Superior temporal gyrus (tissue), 1 donor: ENCODE measurements around the gene SNPH.

Source experiments
- DNase-seq: peaks from one replicate; pipeline ENCODE4 v3.0.0-alpha.2; 2016; ENCODE audit errors: extremely low spot score

SNPH gene

DNA sequence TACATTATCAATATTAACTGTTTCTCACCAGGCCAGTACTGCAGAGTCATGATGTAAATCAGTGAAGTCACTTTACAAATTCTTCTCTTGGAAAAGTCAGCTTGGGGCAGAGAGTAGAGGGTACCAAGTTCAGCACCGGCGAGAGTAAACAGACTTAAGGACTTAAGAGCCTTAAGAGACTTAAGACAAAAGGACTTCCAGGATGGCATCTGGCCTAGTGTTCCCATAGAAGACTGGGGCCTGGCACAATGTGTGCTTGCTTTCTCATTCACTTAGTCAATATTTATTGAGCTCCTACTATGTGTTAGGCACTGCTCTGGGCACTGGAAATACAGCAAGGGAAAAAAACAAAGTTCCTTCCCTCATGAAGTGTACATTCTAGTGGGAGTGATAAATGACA is 1.4 kb upstream of the SNPH start:
- DNase-seq = no peak

- DNase-seq = no peak
Measured at GRCh38 chr20:1265226-1265915, 723 bp upstream of the SNPH start.

- no peak for DNase-seq
Measured at GRCh38 chr20:1265916-1266166, 253 bp upstream of the SNPH start.

DNA sequence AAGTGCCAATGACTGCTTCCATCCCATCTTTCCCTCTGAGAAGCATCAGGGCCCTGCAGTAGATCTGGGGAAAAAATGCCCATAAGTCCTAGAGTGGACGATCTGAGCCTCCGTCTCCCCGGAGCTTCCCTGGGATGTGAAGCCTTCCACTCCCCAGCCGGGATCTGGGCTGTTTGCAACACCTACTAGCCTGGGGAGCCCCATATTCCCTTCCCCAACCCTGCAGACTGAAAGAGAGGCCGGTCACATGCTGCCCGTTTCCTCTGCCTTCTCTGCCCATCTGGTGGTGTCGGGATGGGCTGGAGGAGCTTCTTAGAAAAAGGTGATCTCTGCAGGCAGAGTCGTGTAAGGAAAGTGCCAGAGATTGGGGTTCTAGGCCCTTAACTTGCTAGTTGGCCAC is 1.1 kb downstream of the SNPH start:
- DNase-seq = no peak

DNA sequence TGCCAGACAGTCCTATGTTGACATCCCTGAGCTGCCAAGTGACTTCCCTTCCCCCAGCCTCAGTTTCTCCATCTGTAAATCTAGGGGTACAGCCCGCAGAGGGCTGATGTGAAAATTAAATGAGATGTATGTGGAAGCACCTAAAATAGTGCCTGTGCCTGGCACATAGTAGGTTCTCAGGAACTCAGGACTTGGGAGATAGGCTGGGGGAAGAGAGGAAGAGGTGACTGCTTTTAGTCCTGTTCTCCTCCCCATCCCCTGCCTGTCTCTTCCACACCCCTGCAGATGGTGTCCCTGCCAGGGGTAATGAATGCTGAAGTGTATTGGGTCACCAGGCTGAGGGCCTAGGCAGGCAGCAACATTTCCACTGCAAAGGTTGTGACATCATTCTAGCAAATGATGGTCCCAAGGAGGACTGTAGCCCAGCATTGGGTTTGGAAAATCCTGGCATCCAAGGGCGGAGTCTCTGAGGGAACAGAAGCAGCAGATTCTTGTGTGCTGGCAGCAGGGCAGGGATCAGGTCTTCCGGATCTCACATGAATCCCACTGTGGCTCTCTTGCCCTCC is 1.8 kb downstream of the SNPH start:
- DNase-seq = no peak

DNA sequence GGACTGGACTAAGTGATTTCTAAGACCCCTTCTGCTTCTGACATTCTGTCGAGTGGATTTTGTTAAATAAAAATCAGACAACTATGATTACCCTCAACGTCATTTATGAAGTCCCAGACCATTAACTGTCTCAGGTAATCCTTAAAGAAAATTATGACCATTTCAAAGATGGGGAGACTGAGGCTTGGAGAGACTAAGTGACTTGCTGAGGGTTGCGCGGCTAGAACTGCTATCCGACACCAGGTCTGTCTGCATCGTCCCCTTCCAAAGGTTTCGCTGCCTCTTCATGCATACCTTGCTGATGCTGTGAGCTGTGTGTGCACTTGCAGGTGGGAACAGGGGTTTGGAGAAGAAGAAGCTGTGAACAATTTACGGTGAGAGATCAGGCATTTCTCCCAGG is 3.1 kb downstream of the SNPH start:
- no peak for DNase-seq

GRCh38 chr20:1269850-1270249 is 3.8 kb downstream of the SNPH start:
- DNase-seq = no peak

DNA sequence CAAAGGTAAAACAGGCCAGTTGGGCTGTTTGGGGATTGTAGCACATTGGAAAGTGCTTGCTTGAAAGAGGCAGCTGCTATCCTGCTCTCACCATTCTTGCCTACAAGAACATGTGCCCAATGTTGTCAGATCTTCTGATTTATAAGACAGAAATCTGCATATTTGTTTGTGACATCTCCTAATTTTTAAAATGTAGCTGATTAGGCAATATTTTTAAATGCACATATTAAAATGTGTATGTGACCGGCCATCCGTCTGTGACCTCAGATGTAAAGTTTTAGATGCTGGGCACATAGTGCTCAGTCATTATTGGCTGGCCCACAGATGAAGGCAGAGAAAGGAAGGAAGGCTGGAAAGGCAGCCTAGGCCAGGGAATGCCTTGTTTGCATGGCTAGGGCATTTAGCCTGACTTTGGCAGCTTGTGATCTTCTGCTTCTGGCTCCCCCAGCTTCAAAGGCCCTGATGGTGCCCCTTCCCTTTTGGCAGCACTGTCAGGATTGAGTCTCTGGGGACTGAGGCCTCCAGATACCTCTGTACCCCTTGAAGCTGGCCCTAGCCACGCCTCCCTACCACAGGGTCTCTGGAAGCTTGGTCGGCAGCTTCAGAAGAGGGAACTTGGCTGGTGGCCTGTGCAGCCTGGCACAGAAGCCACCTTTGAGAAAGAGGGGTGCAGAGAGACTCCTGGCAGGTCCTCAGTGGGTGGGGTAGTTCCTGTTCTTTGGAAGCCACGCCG is 6.4 kb downstream of the SNPH start:
- peak; percentile 13 for DNase-seq

DNA sequence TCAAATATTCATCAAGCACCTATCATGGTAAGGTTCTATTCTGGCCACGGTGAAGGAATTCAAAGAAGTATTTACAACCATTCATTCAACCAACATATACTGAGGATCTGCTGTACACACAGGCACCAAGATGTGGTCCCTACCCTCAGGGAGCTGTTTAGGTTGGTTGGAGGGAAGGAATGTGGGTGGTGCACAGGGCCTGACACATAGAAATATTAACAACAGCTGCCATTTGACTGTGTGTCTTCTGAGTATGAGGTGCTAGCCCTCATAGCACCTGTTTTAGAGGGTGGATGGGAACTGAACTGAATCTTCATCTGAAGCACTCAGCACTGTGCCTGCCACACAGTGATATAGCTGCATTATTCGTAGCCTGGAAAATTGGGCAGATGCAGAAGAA is 7.3 kb downstream of the SNPH start:
- DNase-seq = no peak

GRCh38 chr20:1274485-1275311 is 8.6 kb downstream of the SNPH start:
- peak; percentile 17 for DNase-seq

- no peak for DNase-seq
Measured at GRCh38 chr20:1275919-1276318, 9.8 kb downstream of the SNPH start.

- DNase-seq = no peak
Measured at GRCh38 chr20:1277529-1278322, 11.6 kb downstream of the SNPH start.

GRCh38 chr20:1278993-1279392 is 12.9 kb downstream of the SNPH start:
- DNase-seq = no peak

DNA sequence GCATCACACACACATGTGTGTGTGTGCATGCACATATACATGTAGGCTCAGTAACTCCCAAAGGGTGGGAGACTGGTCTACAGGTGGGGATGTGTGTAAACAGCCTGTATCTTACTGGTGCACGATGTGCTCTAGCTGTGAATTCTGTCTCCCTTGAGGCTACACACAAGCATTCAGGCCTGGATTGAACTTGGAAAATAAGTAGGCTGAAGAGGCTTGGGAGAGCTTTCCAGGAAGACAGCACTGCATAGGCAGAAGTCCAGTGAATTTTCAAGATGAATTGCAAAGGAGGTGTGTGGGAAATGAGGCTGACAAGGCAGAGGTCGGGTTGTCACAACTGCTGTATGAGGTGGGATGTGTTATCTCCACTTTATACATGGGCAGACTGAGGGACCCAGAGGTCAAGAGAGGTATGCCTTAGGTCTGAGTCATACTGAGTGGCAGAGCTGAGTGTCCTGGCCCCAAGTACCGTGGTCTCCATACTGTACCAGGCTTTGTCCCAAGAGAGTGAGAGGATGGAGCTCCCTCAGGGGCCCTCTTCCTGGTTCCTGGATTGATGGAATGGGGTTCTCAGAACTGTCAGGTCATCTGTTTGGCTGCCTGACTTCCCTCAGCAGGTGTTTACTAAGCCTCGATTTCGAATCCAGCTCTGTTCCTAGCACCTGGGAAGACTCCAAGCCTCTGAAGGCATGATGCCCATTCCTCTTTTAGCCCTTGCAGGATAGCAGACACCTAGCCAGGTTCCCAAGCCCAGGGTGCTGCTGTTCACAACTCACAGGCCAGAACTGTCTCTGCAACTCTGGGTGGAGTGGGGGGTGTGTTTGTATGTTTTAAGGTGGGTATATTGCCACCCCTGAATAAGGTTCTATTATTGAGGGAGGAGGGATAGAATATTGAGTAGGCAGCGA is 14.4 kb downstream of the SNPH start:
- DNase-seq = no peak

DNA sequence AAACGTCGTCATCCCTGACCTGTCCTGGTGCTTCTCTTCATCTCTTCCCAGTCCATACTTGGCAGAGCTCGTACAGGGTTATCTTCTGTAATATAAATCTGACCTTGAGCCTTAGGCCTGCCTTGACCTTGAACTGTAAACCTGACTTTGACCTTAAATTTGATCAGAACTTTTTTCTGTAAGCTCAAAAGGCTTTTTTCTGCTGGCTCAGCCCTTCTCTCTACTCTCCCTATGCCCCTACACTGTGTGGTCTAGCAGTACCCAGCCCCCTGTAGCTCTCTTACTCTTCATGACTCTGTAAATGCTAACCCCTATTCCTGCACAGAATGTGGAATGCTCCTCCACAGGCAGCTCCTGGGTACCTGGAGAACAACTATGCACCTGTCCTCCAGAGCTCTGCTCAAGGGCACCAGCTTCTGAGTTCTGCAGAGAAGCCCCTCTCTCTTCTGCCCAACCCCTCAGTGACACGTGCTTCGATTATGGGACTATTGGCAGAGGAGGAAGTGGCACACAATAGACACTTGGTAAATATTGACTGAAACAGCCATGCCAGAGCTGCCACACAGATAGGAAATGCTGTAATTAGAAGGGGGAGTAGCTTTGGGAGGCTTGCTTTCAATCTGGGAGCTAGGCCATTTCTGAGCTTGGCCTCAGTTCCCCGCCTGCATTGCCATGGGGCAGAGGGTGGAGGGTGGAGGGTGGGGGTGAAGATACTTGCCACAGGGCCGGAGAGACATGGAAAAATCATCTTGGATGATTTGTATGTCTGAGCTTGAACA is 15.4 kb downstream of the SNPH start:
- no peak for DNase-seq

DNA sequence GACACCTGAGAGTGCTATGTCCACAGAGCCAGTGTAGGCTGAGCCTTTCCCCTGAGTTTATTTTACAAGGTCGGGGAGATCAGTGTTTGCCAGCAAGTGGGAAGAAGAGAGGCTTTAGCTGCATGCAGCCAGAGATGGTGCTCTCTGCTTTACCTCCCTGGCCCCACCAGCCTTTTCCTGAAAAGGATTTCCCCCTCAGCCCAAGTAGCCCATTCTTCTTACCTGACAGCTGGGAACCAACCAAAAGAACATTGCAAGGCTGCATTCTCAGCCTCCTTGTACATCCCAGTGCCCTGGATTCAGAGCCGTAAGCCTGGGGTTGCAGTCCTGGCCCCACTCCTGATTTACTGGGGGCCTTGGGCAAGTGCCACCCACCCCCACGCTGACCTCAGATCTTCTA is 16.9 kb downstream of the SNPH start:
- no peak for DNase-seq

DNA sequence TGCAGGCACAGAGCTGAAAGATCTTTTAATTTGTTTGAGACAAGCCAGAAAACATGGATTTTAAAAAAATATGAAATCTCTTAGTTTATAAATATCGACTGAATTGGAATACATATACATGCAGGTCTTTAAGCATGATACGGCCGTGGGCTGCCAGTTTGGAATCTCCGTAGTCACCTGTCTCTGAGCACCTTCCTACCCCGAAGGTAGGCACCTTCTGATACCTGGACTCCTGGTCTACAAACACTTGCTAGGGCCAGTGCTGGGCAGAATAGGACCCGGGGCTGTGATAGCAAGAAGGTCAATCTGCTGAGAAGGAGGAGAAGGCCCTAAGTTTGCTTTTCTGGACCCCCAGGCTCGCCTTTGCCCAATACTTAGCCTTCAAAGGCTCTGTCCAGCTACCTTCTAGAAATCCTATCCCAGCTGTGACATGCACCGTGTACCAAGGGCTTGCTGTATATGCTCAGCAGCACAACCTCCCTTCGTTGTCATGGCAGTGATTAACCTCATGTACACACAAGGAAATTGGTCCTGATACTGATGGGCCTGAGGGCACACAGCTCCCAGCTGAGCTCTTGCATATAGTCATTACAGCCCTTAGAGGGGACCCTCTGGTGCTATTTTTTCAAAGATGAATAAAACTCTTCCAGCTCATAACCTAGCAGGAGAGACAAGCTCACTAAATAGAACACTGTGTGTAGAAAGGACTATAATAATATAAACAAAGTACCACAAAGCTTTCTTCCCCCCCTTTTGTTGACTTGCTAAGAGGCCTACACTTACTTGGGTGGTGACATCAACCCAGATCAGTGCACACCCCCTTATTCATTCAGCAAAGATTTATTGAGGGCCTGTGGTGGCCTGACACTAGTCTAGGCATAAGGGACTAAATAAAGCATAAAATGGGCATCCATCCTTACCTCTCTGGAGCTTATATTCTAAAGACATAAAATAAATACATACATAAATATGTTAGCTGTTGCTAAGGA is 17.7 kb downstream of the SNPH start:
- DNase-seq = peak; percentile 6

DNA sequence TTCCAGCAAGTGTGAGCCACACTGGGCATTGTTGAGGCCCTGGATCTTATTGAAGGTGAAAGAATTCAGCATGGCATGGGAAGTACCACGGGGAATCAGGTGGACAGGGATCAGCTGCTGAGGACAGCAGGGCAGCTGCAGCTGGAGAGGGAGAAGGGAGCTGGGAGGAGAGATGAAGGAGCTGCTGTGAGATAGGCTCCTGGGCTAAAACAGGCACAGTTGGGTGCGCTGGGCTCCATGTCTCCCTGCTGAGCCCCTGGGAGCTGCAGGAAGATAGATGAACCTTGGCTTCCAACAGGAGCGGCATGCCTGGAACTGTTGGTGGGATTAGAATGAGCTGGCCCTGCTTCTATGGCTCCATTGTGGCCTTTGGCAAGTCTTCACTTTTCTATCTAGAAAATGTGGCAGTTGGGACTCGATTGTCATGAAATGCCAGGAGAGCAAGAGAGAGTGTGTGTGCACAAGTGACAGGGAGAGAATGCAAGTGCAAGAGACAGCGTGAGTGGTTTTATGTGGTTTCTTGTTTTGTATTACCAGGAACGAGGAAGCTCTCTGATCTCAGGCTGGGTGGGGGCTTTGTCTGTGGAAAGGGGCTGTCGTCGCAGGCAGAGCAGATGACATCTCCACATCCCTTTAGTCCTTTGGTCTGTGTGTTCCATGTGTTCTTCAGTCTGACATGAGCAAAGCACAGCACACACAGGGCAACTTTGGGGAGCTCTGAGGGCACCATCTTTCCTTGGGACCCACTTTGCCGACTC is 20.4 kb downstream of the SNPH start:
- DNase-seq = no peak
